ENCODE results near the gene GABRP.

GRCh38 chr5:170826117-170826516 lies 42.6 kb downstream of the GABRP start:
- TF ChIP-seq CTCF (IDR thresholded peaks at IDR 0.05) = no peak
- TF ChIP-seq EP300 (IDR thresholded peaks at IDR 0.05) = no peak
- no peak for TF ChIP-seq POLR2A (IDR thresholded peaks at IDR 0.05)
